Measurements from ENCODE around the gene CDH23.

The CDH23 gene

DNA sequence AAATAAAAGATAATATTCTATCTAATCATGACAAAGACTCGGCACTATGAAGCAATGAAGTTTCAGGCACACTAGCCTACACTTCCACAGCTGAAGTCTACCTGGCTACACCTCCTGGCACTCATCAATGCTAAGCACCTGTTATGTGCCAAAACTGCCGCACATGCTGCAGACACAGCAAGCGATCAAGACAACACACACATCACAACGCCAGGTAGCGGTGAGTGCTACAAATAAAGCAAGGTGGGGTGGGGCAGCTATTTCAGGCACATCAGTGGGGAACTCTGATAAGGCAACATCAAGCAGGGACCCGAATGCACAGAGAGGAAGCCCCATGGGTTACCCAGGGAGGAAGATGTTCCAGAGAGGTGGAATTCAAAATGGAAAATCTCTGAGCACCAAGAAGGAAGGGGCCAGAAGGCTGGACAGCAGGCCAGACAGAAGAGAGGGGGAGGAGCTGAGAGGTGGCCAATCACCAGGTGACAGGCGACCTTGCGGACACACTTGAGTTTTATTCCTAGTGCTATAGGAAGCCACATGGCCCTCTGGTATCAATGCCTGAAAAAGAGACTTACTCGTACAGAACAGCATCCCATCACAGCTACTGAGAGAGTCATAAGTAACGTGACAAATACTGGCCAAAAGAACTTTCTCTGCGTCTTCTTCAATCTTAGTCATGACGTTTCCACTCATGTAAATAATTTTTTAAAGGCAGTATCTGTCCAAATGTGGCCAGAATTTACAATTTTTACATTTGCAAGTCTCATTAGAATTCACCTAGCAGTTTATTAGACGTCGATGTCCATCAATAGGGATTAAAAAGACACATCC is 446.4 kb downstream of the CDH23 start:
- Histone ChIP-seq H3K27me3 (replicated peaks; ENCODE audit: control insufficient read depth, insufficient read depth, low read length) (no peaks in the 10 kb centered on the region), H3K36me3 (ENCODE audit: control insufficient read depth, insufficient read depth, low read length) (no peaks in the 10 kb centered on the region), H3K4me3 (replicated peaks; ENCODE audit: low read depth, low read length) (no peak overlapping the region)
- TF ChIP-seq, protein P1, sequence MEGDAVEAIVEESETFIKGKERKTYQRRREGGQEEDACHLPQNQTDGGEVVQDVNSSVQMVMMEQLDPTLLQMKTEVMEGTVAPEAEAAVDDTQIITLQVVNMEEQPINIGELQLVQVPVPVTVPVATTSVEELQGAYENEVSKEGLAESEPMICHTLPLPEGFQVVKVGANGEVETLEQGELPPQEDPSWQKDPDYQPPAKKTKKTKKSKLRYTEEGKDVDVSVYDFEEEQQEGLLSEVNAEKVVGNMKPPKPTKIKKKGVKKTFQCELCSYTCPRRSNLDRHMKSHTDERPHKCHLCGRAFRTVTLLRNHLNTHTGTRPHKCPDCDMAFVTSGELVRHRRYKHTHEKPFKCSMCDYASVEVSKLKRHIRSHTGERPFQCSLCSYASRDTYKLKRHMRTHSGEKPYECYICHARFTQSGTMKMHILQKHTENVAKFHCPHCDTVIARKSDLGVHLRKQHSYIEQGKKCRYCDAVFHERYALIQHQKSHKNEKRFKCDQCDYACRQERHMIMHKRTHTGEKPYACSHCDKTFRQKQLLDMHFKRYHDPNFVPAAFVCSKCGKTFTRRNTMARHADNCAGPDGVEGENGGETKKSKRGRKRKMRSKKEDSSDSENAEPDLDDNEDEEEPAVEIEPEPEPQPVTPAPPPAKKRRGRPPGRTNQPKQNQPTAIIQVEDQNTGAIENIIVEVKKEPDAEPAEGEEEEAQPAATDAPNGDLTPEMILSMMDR (IDR thresholded peaks at IDR 0.05; ENCODE audit: insufficient read depth, low read length, poor library complexity, severe bottlenecking), result no peak
- DNase-seq (ENCODE audit: extremely low read depth, insufficient read length), result no peak

DNA sequence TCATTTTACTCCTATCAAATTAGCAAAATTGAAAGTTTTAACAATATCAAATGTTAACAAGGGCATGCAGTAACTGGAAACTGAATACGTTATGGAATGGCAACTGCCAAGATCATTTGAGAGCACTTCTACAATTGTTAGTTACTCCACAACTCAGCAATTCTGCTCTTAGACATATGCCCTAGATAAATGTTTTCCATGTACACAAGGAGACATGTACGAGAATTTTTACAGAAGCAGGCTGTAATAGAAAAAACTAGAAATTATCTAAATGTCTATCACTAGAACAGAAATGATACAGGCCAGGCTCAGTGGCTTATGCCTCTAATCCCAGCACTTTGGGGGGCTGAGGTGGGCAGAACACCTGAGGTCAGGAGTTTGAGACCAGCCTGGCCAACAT is 447.4 kb downstream of the CDH23 start:
- TF ChIP-seq, protein P1 (IDR thresholded peaks at IDR 0.05; ENCODE audit: insufficient read depth, low read length, poor library complexity, severe bottlenecking), result no peak
- Histone ChIP-seq H3K36me3 (ENCODE audit: control insufficient read depth, insufficient read depth, low read length) (no peaks in the 10 kb centered on the region), H3K27me3 (replicated peaks; ENCODE audit: control insufficient read depth, insufficient read depth, low read length) (no peaks in the 10 kb centered on the region), H3K4me3 (replicated peaks; ENCODE audit: low read depth, low read length) (no peak overlapping the region)
- no peak for DNase-seq (ENCODE audit: extremely low read depth, insufficient read length)

DNA sequence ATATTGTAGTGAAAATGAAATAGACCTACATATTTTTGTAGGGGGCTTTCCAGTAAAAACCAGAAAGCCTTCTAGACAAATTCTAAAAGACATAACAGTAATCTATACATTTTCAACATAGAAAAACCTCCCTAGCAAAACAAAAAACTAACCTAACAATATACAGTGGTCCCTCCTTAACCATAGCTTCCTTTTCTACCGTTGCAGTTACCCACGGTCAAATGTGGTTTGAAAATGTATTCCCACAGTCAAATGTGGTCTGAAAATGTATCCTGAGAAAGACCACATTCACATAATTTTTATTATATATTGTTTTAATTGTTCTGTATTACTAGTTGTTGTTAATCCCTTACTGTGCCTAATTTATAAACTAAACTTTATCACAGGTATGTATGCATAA is 448.0 kb downstream of the CDH23 start:
- no peak for DNase-seq (ENCODE audit: extremely low read depth, insufficient read length)
- Histone ChIP-seq H3K4me3 (replicated peaks; ENCODE audit: low read depth, low read length) (no peak overlapping the region), H3K36me3 (ENCODE audit: control insufficient read depth, insufficient read depth, low read length) (no peaks in the 10 kb centered on the region), H3K27me3 (replicated peaks; ENCODE audit: control insufficient read depth, insufficient read depth, low read length) (no peaks in the 10 kb centered on the region)
- TF ChIP-seq, protein P1 (IDR thresholded peaks at IDR 0.05; ENCODE audit: insufficient read depth, low read length, poor library complexity, severe bottlenecking), result no peak

DNA sequence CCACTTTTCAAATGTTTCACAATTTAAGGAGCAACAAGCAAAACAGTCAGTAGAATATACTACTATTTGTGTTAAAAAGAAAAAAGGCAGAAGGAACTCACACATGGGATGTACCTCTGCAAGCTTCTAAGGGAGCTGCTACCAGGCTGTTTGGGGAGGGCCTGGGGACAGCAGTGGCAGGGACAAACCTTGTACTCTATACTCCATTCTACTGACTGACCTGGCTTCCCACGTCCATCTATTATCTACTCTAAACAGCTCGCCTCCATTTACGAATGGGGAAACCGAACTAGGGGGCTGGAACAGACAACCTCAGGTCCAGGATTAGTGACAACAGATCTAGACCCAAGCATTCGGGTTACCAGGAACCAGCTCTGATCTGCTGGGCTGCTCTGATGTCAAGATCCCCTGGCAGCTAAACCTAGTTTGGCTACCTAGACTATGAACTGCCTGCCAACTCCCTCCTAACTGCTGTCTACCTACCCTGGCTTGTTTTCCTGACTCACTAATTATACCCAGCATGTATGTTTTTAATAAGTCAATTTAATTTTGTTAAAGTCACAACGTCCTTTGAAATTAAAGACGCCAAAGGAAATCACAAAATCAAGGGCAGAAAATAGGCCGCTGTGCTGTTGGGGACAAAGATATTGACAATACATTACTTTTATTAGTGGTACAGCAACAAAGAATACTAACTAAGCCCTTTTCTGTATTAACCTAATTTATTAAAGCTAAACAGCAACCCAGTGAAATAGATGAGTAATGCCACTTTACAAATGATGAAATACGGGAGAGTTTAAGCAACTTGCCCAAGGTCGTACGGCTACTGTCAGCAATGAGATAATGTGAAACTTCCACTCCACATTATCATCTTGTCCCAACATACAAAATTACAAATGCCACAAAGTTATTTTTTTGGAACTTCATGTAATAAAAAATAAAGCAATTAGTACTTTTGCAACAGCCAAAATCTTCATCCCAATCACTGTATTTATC is 449.0 kb downstream of the CDH23 start:
- no peaks in the 10 kb centered on the region for H3K27me3 ChIP-seq (replicated peaks; ENCODE audit: control insufficient read depth, insufficient read depth, low read length)
- H3K4me3 ChIP-seq (replicated peaks; ENCODE audit: low read depth, low read length), result no peak overlapping the region
- TF ChIP-seq, protein P1 (IDR thresholded peaks at IDR 0.05; ENCODE audit: insufficient read depth, low read length, poor library complexity, severe bottlenecking), result no peak
- DNase-seq (ENCODE audit: extremely low read depth, insufficient read length), result no peak
- no peaks in the 10 kb centered on the region for H3K36me3 ChIP-seq (ENCODE audit: control insufficient read depth, insufficient read depth, low read length)

DNA sequence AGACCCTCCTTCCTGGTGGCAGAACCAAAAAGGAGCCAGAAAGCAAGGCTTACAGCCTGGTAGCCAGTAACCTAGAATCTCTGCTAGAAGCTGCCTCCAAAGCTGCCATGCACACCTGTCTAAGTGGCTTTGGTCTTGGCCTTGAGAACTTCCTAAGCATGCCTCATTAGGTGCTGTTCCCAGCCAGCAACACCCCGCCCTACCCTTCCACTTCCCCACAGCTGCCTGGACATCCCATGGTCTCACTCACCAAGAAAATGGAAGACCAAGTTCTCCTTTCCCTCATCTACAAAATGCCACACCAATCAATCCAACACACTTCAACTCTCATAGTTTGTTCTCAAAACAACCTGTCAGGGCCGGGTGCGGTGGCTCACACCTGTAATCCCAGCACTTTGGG is 450.1 kb downstream of the CDH23 start:
- DNase-seq (ENCODE audit: extremely low read depth, insufficient read length), result no peak
- Histone ChIP-seq H3K36me3 (ENCODE audit: control insufficient read depth, insufficient read depth, low read length) (no peaks in the 10 kb centered on the region), H3K4me3 (replicated peaks; ENCODE audit: low read depth, low read length) (no peak overlapping the region), H3K27me3 (replicated peaks; ENCODE audit: control insufficient read depth, insufficient read depth, low read length) (no peaks in the 10 kb centered on the region)
- TF ChIP-seq, protein P1 (IDR thresholded peaks at IDR 0.05; ENCODE audit: insufficient read depth, low read length, poor library complexity, severe bottlenecking), result no peak
